NB4 (cell line): ENCODE results near the gene CAMTA1.

ENCODE experiments used
- MYC ChIP-seq: IDR thresholded peaks from 2 replicates; pipeline ENCODE4 v1.6.1; 2011; ENCODE audit warnings: low read depth, low read length
- TF ChIP-seq, protein P1 (sequence below): IDR thresholded peaks from one replicate; pipeline ENCODE4 v1.5.1; 2012; ENCODE audit warnings: low read depth, low read length
- TF ChIP-seq, protein P2 (sequence below): IDR thresholded peaks from 2 replicates; pipeline ENCODE4 v1.6.1; 2011; ENCODE audit warnings: low read depth, low read length

DNA sequence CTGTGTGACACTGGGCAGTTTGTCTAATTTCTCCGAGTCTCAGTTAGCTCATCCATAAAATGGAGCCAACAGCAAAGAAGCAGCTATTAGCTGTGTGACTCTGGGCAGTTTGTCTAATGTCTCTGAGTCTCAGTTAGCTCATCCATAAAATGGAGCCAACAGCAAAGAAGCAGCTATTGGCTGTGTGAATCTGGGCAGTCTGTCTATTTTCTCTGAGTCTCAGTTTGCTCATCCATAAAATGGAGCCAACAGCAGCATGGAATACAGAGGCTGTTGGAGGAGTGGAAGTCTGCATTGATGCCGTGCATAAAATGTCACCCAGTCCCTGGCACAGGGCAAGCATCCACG lies 688.9 kb downstream of the CAMTA1 start:
- TF ChIP-seq, protein P1, sequence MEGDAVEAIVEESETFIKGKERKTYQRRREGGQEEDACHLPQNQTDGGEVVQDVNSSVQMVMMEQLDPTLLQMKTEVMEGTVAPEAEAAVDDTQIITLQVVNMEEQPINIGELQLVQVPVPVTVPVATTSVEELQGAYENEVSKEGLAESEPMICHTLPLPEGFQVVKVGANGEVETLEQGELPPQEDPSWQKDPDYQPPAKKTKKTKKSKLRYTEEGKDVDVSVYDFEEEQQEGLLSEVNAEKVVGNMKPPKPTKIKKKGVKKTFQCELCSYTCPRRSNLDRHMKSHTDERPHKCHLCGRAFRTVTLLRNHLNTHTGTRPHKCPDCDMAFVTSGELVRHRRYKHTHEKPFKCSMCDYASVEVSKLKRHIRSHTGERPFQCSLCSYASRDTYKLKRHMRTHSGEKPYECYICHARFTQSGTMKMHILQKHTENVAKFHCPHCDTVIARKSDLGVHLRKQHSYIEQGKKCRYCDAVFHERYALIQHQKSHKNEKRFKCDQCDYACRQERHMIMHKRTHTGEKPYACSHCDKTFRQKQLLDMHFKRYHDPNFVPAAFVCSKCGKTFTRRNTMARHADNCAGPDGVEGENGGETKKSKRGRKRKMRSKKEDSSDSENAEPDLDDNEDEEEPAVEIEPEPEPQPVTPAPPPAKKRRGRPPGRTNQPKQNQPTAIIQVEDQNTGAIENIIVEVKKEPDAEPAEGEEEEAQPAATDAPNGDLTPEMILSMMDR = no peak
- TF ChIP-seq, protein P2, sequence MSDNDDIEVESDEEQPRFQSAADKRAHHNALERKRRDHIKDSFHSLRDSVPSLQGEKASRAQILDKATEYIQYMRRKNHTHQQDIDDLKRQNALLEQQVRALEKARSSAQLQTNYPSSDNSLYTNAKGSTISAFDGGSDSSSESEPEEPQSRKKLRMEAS = no peak
- no peak for TF ChIP-seq MYC
